Osteocyte (in vitro differentiated cells): ENCODE measurements around the gene DUSP22. TPM values are rescaled to one million over a fixed set of nuclear protein-coding genes. Genes with fewer than 3 reads are reported as not detected.
A peak's percentile ranks its signal among the peaks of the same experiment; 100 is the strongest.

Experiments used
- DNase-seq: peaks from one replicate; pipeline ENCODE4 v3.0.0; 2021; ENCODE audit warnings: mixed read lengths; ENCODE audit not compliant: unreplicated experiment; ENCODE audit errors: extremely low spot score
- H3K27ac Mint-ChIP-seq: one replicate; pipeline ENCODE4 v1.8.0; 2021; ENCODE audit warnings: mild to moderate bottlenecking, mixed read lengths; ENCODE audit not compliant: unreplicated experiment
- H3K27me3 Mint-ChIP-seq: one replicate; pipeline ENCODE4 v1.8.0; 2021; ENCODE audit warnings: mixed read lengths; ENCODE audit not compliant: unreplicated experiment
- H3K36me3 Mint-ChIP-seq: one replicate; pipeline ENCODE4 v1.8.0; 2021; ENCODE audit warnings: mixed read lengths; ENCODE audit not compliant: unreplicated experiment
- H3K4me1 Mint-ChIP-seq: one replicate; pipeline ENCODE4 v1.8.0; 2021; ENCODE audit warnings: mixed read lengths; ENCODE audit not compliant: unreplicated experiment
- H3K4me3 Mint-ChIP-seq: one replicate; pipeline ENCODE4 v1.8.0; 2021; ENCODE audit warnings: mild to moderate bottlenecking, moderate library complexity, mixed read lengths; ENCODE audit not compliant: unreplicated experiment
- H3K9me3 Mint-ChIP-seq: one replicate; pipeline ENCODE4 v1.8.0; 2021; ENCODE audit warnings: mixed read lengths; ENCODE audit not compliant: unreplicated experiment
- CTCF ChIP-seq: fragments of 200-600 bp; sonication (generic); IDR thresholded peaks from 2 replicates; pipeline ENCODE4 v1.5.0; 2021; ENCODE audit warnings: antibody characterized with exemption, mild to moderate bottlenecking, moderate library complexity
- total RNA-seq: library from RNA; stranded (reverse); gene quantifications from 2 replicates; pipeline ENCODE4 v1.2.1, GENCODE V29; 2021

The DUSP22 gene
- total RNA-seq, 1 donor from 2014 or later = 27.4 TPM

DNA sequence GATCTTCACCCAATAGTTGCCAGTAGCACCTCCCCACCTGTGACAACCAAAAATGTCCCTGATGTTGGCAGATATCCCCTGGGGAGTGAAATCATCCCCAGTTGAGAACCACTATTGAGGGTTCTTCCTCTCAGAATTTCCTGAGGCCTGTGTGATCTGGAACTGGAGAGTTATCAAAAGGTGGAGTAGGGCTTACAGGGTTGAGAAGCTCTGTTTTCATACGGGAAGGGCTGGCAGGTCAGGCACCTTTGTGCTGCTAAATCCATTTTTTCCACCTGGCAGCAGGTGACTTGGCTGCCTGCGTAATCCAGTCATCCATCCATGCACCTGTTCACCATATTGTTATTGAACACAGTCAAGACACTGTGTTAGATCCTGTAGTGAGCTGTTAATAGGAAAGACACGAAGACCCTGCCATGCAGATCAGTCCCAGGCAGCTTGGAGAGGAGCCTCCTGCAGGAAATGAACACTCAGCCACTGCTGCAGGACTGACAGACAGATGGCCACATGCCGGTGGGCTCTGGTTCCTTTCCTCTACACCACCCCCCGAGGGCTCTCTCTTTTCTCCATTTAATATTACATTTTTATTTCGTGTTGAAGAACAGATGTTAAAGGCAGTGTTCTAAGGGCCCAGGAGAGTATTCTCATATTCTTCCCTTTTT is 5.4 kb downstream of the DUSP22 start:
- Mint-ChIP-seq H3K9me3 (peaks cover 5% of the 10 kb centered on the region), H3K36me3 (no peaks in the 10 kb centered on the region), H3K27ac (no peak overlapping the region), H3K4me1 (peaks cover 14% of the 10 kb centered on the region), H3K4me3 (no peak overlapping the region), H3K27me3 (no peaks in the 10 kb centered on the region)
- DNase-seq = no peak
- TF ChIP-seq CTCF = no peak

DNA sequence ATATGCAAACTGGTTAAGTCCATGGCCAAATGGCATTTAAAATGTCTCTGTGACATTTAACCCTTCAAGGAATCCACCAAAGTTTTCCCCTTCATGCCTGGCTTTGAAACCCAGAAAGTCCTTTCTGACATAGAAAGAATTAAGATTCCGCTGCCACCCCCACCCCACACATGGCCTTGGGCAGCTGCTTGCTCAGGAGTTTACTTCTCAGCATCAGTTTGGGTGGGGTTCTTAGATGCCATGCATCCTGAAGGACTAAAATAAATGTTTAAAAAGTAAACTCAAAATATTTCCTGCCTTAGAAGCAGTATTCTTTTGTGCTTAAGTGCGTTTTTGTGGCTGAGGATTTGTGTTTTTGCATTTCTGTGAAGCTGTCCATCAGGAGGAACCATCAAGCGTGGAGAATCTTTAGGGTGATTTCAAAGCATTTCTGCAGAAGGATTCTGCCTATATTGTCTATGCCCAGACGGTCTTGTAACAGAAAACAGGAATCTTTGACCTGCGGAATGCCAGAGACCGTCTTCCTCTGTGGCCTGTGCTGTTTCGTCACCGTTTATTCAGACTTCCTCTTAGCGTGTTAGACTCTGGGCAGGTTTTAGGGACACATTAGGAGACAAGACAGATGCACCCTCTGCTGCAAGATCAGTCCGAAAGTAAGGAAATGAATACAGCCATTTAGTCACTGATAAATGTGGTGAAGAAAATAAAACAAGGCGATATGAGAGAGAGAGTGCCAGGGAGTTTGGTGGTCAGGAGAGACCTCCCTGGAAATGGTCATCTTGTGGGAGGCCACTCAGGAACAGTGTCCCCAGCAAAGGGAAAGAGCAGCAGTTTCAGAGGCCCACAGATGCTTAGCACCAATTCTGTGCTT is 6.2 kb downstream of the DUSP22 start:
- Mint-ChIP-seq H3K27ac (no peak overlapping the region), H3K4me1 (peaks cover 9% of the 10 kb centered on the region), H3K27me3 (no peaks in the 10 kb centered on the region), H3K9me3 (peaks cover 5% of the 10 kb centered on the region), H3K4me3 (no peak overlapping the region), H3K36me3 (no peaks in the 10 kb centered on the region)
- DNase-seq = no peak
- TF ChIP-seq CTCF = no peak

DNA sequence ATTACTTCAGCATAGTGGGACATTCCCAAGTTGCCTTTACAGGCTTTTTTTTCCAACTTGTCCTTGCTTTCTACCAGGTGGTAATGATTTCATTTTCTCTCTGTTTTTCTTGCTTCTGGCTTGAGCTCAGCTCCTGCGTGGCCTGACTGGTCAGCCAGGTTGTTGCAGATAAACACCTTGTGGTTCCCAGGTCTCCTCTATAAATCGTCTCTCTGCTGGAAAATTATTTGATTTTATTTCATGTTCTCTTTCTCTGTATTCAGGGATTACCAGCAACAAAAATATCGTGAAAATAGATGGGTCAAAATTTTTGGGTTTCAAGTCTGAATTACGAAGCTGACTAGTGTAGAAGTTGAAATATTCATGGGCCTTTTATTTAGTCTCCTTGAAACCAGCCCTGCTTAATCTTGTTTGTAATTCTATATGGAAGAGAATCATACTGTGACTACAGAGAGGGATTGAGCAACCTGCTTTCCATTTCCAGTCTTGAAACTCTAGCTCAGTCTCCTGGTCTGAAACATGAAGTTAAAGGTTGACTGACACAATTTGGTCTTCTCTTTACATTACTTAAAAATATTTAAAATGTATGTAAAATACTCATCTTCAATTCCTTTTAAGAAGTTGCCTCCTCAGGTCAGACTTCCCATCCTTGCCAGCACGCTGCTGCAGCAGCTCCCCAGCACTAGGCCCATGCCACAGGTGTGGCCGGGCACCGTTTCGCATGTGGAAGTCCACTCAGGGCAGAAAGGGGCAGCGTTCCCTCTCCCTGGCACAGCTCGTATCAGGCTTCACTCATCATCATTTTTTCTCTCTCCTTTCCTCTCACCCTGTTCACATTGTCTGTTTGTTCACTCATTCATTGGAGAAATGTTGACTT is 7.1 kb downstream of the DUSP22 start:
- Mint-ChIP-seq H3K4me1 (peaks cover 5% of the 10 kb centered on the region), H3K27ac (no peak overlapping the region), H3K9me3 (peaks cover 5% of the 10 kb centered on the region), H3K27me3 (no peaks in the 10 kb centered on the region), H3K4me3 (no peak overlapping the region), H3K36me3 (no peaks in the 10 kb centered on the region)
- DNase-seq = peak; percentile 87
- TF ChIP-seq CTCF = no peak

GRCh38 chr6:300026-300425 is 7.7 kb downstream of the DUSP22 start:
- DNase-seq = peak; percentile 81
- peaks cover 5% of the 10 kb centered on the region for H3K9me3 Mint-ChIP-seq
- H3K27me3 Mint-ChIP-seq = no peaks in the 10 kb centered on the region
- TF ChIP-seq CTCF = no peak
- H3K36me3 Mint-ChIP-seq = no peaks in the 10 kb centered on the region
- no peak overlapping the region for H3K4me3 Mint-ChIP-seq
- no peak overlapping the region for H3K27ac Mint-ChIP-seq
- H3K4me1 Mint-ChIP-seq = peaks cover 5% of the 10 kb centered on the region
